Parathyroid adenoma (tissue), 2 donors: ENCODE results near the gene STX16.
"Not testable (repeated sequence)": the region's sequence is repeated elsewhere in the genome, so short reads cannot be mapped to it uniquely, and the experiment has no call there.

Experiments
- H2AFZ ChIP-seq: fragments of 300-600 bp; sonication (generic); one replicate; pipeline ENCODE4 v1.7.0; 2017; ENCODE audit warnings: antibody characterized with exemption, mild to moderate bottlenecking
- H3K27ac ChIP-seq: fragments of 300-600 bp; sonication (generic); one replicate; pipeline ENCODE4 v1.7.0; 2017
- H3K27me3 ChIP-seq: fragments of 300-600 bp; sonication (generic); one replicate; pipeline ENCODE4 v1.7.0; 2017; ENCODE audit warnings: low read length; ENCODE audit not compliant: control insufficient read depth, insufficient read depth
- H3K36me3 ChIP-seq: fragments of 300-600 bp; sonication (generic); one replicate; pipeline ENCODE4 v1.7.0; 2017; ENCODE audit warnings: low read length; ENCODE audit not compliant: control insufficient read depth, insufficient read depth
- H3K4me1 ChIP-seq: fragments of 300-600 bp; sonication (generic); one replicate; pipeline ENCODE4 v1.7.0; 2017; ENCODE audit warnings: control low read depth
- H3K4me2 ChIP-seq: fragments of 300-600 bp; sonication (generic); one replicate; pipeline ENCODE4 v1.7.0; 2017; ENCODE audit warnings: low read length
- H3K4me3 ChIP-seq: fragments of 300-600 bp; sonication (generic); one replicate; pipeline ENCODE4 v1.7.0; 2017; ENCODE audit warnings: low read depth, low read length
- H3K79me2 ChIP-seq: fragments of 300-600 bp; sonication (generic); one replicate; pipeline ENCODE4 v1.7.0; 2017; ENCODE audit warnings: control low read depth
- H3K9ac ChIP-seq: fragments of 300-600 bp; sonication (generic); one replicate; pipeline ENCODE4 v1.7.0; 2017; ENCODE audit warnings: mild to moderate bottlenecking
- H3K9me3 ChIP-seq: fragments of 300-600 bp; sonication (generic); one replicate; pipeline ENCODE4 v1.7.0; 2017; ENCODE audit warnings: low read length; ENCODE audit not compliant: control insufficient read depth
- CTCF ChIP-seq: fragments of 300-600 bp; sonication (generic); IDR thresholded peaks from one replicate; pipeline ENCODE4 v1.7.0; 2017; ENCODE audit warnings: antibody characterized with exemption, mild to moderate bottlenecking
- donor health status: primary hyperparathyroidism.

Gene STX16

DNA sequence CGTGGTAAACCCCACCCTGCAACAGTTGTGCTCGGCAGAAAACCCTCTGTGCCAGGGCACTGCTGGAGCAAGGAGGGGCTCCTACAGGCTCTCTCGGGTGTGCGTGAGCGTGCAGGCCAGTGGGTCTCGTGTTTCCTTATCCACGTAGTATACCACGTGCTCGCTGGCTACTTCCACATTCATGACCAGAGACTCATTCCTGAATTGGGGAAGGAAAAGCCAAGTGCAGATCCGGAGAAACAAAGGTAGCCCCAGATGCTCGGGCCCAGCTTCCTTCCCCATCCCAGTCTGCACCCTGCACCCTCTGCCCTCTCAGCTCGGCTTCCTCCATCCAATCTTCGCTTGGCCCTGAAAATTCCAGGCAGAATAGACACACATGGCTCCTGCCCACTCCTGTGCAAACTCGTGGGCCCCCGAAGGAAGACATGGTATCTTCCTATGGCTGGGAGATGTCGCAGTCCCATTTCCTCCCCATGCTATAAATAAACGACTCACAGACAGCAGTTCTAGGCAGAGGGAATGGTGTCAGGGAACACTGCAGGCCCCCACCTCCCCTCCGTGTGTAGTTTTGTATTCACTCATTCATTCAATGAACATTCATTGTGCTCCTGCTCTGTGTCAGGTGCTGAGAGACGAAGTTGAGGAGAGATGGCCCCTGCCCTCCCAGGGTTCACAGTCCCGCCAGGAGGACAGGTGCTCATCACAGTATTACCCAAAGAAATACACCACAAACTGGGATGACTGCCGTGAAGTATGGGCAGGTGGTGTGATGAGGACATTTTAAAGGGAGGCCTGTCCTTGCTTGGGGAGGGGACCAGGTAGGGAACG, 71.1 kb downstream of the STX16 start:
- H3K4me3 ChIP-seq = no peak overlapping the region
- H3K9ac ChIP-seq = no peak overlapping the region
- H3K4me2 ChIP-seq = no peak overlapping the region
- H3K27me3 ChIP-seq = no peaks in the 10 kb centered on the region
- H3K27ac ChIP-seq = no peak overlapping the region
- no peaks in the 10 kb centered on the region for H3K4me1 ChIP-seq
- no peak overlapping the region for H2AFZ ChIP-seq
- no peak for TF ChIP-seq CTCF
- no peaks in the 10 kb centered on the region for H3K79me2 ChIP-seq
- no peaks in the 10 kb centered on the region for H3K36me3 ChIP-seq
- no peaks in the 10 kb centered on the region for H3K9me3 ChIP-seq

DNA sequence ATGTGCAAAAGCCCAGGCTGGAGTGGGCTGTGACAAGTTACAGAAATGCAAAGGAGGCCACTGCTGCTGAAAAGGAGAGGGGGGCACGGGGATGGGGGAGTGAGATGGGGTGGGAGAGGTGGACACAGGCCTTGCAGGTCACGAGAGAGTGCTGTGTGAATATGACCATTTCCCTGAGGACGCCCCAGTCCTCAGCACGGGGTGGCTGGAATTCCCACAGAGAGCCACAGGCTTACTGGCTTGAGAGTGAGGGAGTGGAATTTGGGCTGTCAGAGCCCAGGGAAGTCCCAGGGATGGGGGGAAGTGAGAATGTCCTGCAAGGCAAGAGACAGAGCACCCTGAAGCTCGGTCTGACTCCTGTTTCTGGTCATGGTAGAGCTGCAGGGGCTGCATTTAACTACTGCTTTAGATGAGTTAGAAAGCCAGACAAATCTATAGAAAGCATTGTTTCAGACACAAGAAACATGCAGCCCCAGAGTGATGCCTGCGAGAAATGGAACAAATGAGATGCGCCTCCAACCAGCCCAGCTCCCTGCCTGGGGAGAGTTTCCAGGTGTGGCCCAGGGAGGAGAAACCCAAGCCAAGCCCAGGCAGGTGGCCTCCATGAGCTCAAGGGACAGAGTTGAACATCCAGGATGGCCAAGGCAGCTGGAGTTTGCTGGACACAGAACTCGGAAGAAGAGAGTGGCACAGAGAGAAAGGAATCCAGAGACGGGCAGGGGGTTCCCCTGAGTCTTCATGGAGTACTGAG, 72.0 kb downstream of the STX16 start:
- Histone ChIP-seq H3K27me3 (no peaks in the 10 kb centered on the region), H3K79me2 (no peaks in the 10 kb centered on the region), H3K27ac (no peak overlapping the region), H2AFZ (no peak overlapping the region), H3K4me2 (no peak overlapping the region), H3K4me3 (no peak overlapping the region), H3K36me3 (no peaks in the 10 kb centered on the region), H3K4me1 (no peaks in the 10 kb centered on the region), H3K9me3 (no peaks in the 10 kb centered on the region), H3K9ac (no peak overlapping the region)
- TF ChIP-seq CTCF = no peak

DNA sequence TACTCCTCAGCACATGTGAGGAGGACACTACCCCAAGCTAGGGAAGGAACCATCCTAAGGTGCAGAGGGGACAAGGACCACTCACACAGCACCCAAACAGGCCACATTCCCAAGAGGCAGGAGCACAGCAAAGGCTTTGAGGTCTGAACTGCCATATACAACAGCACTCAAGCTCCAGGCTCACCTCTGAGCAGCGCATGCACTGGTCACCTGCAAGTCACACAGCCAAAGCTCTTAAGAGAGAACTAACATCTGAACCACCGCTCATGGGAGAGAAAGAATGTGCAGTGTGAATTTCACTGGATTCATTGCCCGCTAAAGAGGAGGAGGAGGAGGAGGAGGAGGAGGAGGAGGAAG, 72.5 kb downstream of the STX16 start:
- no peak overlapping the region for H3K4me3 ChIP-seq
- no peaks in the 10 kb centered on the region for H3K79me2 ChIP-seq
- TF ChIP-seq CTCF = no peak
- H3K27me3 ChIP-seq = no peaks in the 10 kb centered on the region
- no peaks in the 10 kb centered on the region for H3K4me1 ChIP-seq
- H3K36me3 ChIP-seq = no peaks in the 10 kb centered on the region
- H3K27ac ChIP-seq = no peak overlapping the region
- no peak overlapping the region for H3K9ac ChIP-seq
- H3K4me2 ChIP-seq = no peak overlapping the region
- H3K9me3 ChIP-seq = no peaks in the 10 kb centered on the region
- no peak overlapping the region for H2AFZ ChIP-seq

DNA sequence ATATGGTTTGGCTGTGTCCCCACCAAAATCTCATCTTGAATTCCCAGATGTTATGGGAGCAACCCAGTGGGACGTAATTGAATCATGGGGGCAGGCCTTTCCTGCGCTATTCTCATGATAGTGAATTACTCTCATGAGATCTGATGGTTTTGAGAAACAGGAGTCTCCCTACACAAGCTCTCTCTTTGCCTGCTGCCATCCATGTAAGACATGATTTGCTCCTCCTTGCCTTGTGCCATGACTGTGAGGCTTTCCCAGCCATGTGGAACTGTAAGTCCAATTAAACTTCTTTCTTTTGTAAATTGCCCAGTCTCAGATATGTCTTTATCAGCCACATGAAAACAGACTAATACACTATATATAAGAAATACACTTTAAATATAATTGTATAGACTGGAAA, 75.1 kb downstream of the STX16 start:
- not testable (repeated sequence) for H2AFZ ChIP-seq, H3K4me1 ChIP-seq, H3K36me3 ChIP-seq, H3K9me3 ChIP-seq, H3K4me2 ChIP-seq, H3K9ac ChIP-seq, H3K27me3 ChIP-seq, H3K79me2 ChIP-seq, H3K4me3 ChIP-seq, H3K27ac ChIP-seq
